Measurements from ENCODE around the gene RBM46. TPM values are rescaled to one million over a fixed set of nuclear protein-coding genes. Genes with fewer than 3 reads are reported as not detected.

The RBM46 gene
- total and polyA plus RNA-seq, 5 experiments from 2014 or later: not detected

DNA sequence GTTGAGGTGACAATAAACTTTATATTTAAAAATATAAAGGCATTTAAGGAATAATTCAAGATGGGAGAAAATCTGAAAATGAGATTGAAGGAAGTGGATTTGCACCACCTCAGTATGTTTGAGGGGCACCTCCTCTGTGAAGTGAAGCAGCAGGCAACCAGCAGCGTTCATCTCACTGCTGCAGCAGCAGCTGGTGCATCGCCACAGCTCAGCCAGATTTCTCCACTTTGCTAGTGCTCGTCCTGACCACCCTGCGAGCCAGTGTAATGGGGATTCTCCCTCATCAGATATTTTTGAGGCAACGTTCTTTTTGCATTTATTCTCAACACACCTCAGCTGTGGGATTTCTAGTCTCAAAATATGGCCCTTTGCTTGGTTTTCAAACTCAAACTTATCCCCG is 23.4 kb upstream of the RBM46 start:
- Mint-ChIP-seq H3K9me3 (no peaks in the 10 kb centered on the region), H3K27ac (no peak overlapping the region), H3K4me3 (no peak overlapping the region), H3K4me1 (no peaks in the 10 kb centered on the region), H3K36me3 (no peaks in the 10 kb centered on the region), H3K27me3 (peaks cover 2 to 22% (median 5%) of the 10 kb centered on the region in 5 donors)
- no peak for DNase-seq
- no peak for ATAC-seq
- POLR2A ChIA-PET: no interaction called here

- Mint-ChIP-seq H3K27me3 (peaks cover 4 to 21% (median 14%) of the 10 kb centered on the region in 5 donors), H3K36me3 (no peaks in the 10 kb centered on the region), H3K4me1 (no peaks in the 10 kb centered on the region), H3K9me3 (no peaks in the 10 kb centered on the region), H3K4me3 (no peak overlapping the region), H3K27ac (no peak overlapping the region)
- POLR2A ChIA-PET: no interaction called here
- no peak for DNase-seq
- no peak for ATAC-seq
These were observed 20.2 kb upstream of the RBM46 start for GRCh38 chr4:154760895-154761294.

DNA sequence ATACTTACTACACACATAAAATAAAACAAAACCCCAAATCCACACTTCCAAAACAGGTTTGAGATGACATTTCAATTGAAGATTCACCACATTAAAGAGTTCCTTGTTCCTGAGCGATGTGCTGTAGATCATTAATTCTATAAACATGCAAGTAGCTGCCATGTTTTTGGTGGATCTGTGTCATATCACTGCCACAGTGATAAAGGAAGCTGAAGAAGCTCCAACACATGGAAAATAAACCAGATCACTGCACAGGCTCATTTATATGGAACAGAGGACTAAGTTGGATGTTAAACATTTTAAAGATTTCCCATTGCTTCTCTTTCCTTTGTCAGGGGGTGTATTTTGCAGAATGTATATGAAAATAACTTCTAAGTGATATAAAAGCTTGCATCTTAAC is 2.8 kb upstream of the RBM46 start:
- peaks cover 0 to 22% (median 4%) of the 10 kb centered on the region in 9 donors for H3K9me3 Mint-ChIP-seq
- no peaks in the 10 kb centered on the region for H3K4me1 Mint-ChIP-seq
- POLR2A ChIA-PET: no interaction called here
- no peak overlapping the region for H3K4me3 Mint-ChIP-seq
- no peaks in the 10 kb centered on the region for H3K36me3 Mint-ChIP-seq
- ATAC-seq (no peak), DNase-seq (no peak)
- peaks cover 9 to 46% (median 21%) of the 10 kb centered on the region in 5 donors for H3K27me3 Mint-ChIP-seq
- no peak overlapping the region for H3K27ac Mint-ChIP-seq

DNA sequence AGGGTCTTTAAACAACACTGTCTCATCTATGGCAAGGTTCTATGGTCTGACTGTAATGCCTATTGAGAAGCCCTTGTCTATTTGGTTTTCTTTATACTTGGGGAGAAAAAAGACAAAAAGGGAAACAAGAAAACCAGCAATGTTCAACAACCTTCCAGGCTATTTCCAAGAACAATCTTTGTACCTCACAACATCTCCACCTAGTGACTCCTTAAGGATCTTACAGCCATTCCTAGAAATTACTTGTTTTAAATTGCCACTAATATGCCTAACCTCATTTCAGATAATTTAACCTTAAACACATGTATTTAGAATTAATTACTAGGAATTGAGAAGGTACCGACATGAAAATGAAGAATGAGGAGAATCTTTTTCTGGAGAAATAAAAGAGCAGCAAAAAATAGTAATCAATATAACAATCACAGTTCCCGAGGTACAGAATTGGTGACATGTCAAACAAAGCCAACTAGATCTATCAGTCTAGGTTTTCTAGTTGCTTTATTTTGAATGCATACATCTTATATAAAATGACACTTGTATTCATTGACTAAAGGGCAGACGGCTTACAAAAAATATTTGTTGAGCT is 1.6 kb upstream of the RBM46 start:
- H3K27me3 Mint-ChIP-seq: peaks cover 9 to 46% (median 25%) of the 10 kb centered on the region in 5 donors
- no peaks in the 10 kb centered on the region for H3K36me3 Mint-ChIP-seq
- H3K27ac Mint-ChIP-seq: no peak overlapping the region
- POLR2A ChIA-PET: no interaction called here
- no peaks in the 10 kb centered on the region for H3K4me1 Mint-ChIP-seq
- no peak overlapping the region for H3K4me3 Mint-ChIP-seq
- no peak for DNase-seq
- ATAC-seq: no peak
- peaks cover 0 to 22% (median 3%) of the 10 kb centered on the region in 9 donors for H3K9me3 Mint-ChIP-seq

- ATAC-seq (no peak), DNase-seq (no peak)
- no peak overlapping the region for H3K27ac Mint-ChIP-seq
- H3K4me1 Mint-ChIP-seq: no peaks in the 10 kb centered on the region
- no peaks in the 10 kb centered on the region for H3K36me3 Mint-ChIP-seq
- H3K4me3 Mint-ChIP-seq: no peak overlapping the region
- peaks cover 0 to 4% (median 0%) of the 10 kb centered on the region in 9 donors for H3K9me3 Mint-ChIP-seq
- peaks cover 7 to 36% (median 19%) of the 10 kb centered on the region in 5 donors for H3K27me3 Mint-ChIP-seq
- POLR2A ChIA-PET: no interaction called here
These were observed 866 bp downstream of the RBM46 start for GRCh38 chr4:154781983-154782293.

DNA sequence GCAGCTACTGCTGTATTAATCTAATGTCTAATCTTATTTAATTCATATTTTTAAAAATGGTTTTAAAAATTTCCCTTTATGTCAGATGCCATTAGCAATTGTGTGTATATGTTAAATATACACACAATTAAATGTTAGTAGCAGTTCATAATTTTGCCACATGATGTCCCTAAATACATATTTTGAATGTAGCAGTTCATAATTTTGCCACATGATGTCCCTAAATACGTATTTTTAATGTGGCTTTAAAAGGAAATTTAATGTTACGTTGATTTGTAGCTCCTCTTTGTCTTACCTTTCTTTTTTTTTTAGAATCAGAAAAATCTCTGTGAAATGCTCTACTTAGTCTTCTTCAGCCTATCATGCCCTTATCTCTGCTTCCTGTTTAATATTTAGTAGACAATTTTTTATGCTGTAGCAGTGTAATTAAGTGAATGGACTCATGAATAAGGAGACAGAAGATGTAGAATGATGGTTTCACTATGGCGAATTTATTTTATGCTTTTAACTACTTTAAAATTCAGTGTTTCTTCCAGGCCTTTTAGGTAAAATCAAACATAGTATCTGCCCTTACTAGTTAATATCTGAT is 26.1 kb downstream of the RBM46 start:
- ATAC-seq (no peak), DNase-seq (peak in 2 of 10 donors; percentile 0 to 10)
- POLR2A ChIA-PET: no interaction called here
- Mint-ChIP-seq H3K4me1 (peaks cover 0 to 4% (median 0%) of the 10 kb centered on the region in 4 donors), H3K4me3 (no peak overlapping the region), H3K27me3 (peaks cover 0 to 2% (median 0%) of the 10 kb centered on the region in 5 donors), H3K27ac (no peak overlapping the region), H3K9me3 (no peaks in the 10 kb centered on the region), H3K36me3 (no peaks in the 10 kb centered on the region)

DNA sequence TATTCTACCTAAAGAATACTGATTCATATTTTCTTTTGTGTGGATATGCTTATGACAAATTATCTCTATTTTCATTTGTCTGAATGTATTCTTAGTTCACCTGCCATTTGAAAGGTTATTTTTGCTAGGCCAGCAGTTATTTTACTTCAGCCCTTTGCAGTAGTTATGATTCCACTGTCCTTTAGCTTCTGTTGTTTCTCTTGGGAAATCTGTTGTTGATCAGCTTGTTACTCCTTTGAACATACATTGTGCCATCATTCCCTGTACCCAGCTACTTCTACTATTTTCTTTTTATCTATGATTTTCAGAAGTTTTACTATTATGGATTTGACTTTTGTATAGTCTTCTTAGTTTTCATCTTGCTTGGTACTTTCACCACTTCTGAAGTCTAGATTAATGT is 37.2 kb downstream of the RBM46 start:
- ATAC-seq: no peak
- H3K9me3 Mint-ChIP-seq: peaks cover 0 to 7% (median 0%) of the 10 kb centered on the region in 9 donors
- H3K4me1 Mint-ChIP-seq: no peaks in the 10 kb centered on the region
- no peak overlapping the region for H3K4me3 Mint-ChIP-seq
- no peak for DNase-seq
- no peak overlapping the region for H3K27ac Mint-ChIP-seq
- no peaks in the 10 kb centered on the region for H3K36me3 Mint-ChIP-seq
- POLR2A ChIA-PET: interaction anchor here (0.6 kb wide), 1 partner anchor 17 kb away, joined by 3 read pairs; no protein-coding TSS in a partner anchor
- H3K27me3 Mint-ChIP-seq: peaks cover 0 to 14% (median 3%) of the 10 kb centered on the region in 5 donors

GRCh38 chr4:154822775-154823174 is 41.7 kb downstream of the RBM46 start:
- no peak overlapping the region for H3K27ac Mint-ChIP-seq
- peaks cover 3 to 9% (median 4%) of the 10 kb centered on the region in 5 donors for H3K27me3 Mint-ChIP-seq
- DNase-seq: no peak
- H3K9me3 Mint-ChIP-seq: peaks cover 0 to 7% (median 0%) of the 10 kb centered on the region in 9 donors
- no peaks in the 10 kb centered on the region for H3K36me3 Mint-ChIP-seq
- no peak for ATAC-seq
- POLR2A ChIA-PET: no interaction called here
- no peak overlapping the region for H3K4me3 Mint-ChIP-seq
- H3K4me1 Mint-ChIP-seq: no peaks in the 10 kb centered on the region

DNA sequence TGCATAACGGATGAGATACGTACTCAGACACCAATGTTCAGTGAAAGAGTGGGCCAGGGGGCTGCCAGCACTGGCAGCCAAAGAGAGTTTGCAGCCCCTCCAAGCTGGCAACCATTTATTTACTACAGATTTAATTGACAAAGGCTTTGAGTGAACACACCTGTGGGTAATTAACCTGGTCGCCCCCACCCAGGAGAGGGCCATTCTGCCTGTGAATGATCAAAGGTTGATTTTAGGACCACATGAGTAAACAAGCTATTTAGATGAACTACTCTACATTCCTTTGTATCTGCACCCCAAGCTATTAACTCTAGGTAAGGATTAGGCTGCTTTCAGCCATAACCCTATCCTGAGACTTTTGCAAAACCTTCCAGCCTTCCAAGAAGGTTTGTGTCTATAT is 55.0 kb downstream of the RBM46 start:
- peaks cover 0 to 5% (median 0%) of the 10 kb centered on the region in 3 donors for H3K36me3 Mint-ChIP-seq
- ATAC-seq: no peak
- H3K27ac Mint-ChIP-seq: no peak overlapping the region
- DNase-seq: no peak
- H3K9me3 Mint-ChIP-seq: peaks cover 4 to 30% (median 20%) of the 10 kb centered on the region in 9 donors
- POLR2A ChIA-PET: no interaction called here
- H3K4me3 Mint-ChIP-seq: no peak overlapping the region
- H3K27me3 Mint-ChIP-seq: peaks cover 0 to 13% (median 0%) of the 10 kb centered on the region in 5 donors
- no peaks in the 10 kb centered on the region for H3K4me1 Mint-ChIP-seq

- Mint-ChIP-seq H3K9me3 (peaks cover 4 to 30% (median 16%) of the 10 kb centered on the region in 9 donors), H3K4me3 (no peak overlapping the region), H3K36me3 (peaks cover 0 to 5% (median 0%) of the 10 kb centered on the region in 3 donors), H3K4me1 (no peaks in the 10 kb centered on the region), H3K27me3 (peaks cover 0 to 13% (median 0%) of the 10 kb centered on the region in 5 donors), H3K27ac (no peak overlapping the region)
- DNase-seq: no peak
- POLR2A ChIA-PET: no interaction called here
- ATAC-seq: no peak
These were observed 55.4 kb downstream of the RBM46 start for GRCh38 chr4:154836513-154836912.

DNA sequence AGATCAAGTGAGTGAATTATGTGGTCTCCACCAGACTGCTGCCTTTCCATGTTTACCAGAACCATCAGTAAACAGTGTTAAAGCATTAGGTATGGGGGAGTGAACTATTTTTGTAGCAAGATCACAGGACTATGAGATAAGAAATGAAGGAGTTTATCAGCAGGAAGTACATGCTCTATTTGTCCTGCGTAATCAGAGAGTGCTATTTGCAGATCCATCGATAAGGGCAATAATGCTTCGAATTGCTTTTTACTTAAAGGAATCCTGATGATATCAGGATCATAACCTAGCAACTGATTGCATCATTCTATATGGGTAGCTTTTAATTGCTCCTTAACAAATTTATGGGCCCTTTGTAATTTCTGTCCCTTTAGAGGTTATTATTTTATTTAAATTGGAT is 57.1 kb downstream of the RBM46 start:
- POLR2A ChIA-PET: no interaction called here
- peaks cover 1 to 21% (median 9%) of the 10 kb centered on the region in 9 donors for H3K9me3 Mint-ChIP-seq
- peaks cover 0 to 5% (median 0%) of the 10 kb centered on the region in 3 donors for H3K36me3 Mint-ChIP-seq
- H3K27me3 Mint-ChIP-seq: peaks cover 0 to 9% (median 0%) of the 10 kb centered on the region in 5 donors
- no peaks in the 10 kb centered on the region for H3K4me1 Mint-ChIP-seq
- no peak for DNase-seq
- ATAC-seq: no peak
- no peak overlapping the region for H3K27ac Mint-ChIP-seq
- no peak overlapping the region for H3K4me3 Mint-ChIP-seq

DNA sequence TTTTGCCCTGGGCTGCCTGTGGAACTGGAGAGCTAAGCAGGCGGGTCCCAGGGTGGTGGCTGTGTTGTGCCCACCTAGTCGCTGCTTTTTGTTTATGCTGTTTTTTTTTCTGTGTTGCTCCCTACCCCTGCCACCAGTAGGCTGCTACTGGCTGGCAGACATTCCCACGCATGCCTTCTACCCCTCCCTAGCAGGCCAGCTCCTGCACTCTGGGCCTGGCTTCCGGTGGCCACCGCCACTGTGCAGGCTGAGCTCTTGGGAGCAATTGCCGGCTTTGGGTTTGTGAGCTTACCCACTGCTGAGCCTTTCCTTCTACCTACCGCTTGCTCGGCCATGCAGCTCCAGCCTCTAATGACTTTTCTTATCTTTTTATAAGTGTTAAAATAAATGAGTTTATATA is 57.6 kb downstream of the RBM46 start:
- POLR2A ChIA-PET: no interaction called here
- Mint-ChIP-seq H3K9me3 (peaks cover 1 to 16% (median 6%) of the 10 kb centered on the region in 9 donors), H3K36me3 (peaks cover 0 to 5% (median 0%) of the 10 kb centered on the region in 3 donors), H3K27ac (no peak overlapping the region), H3K4me3 (no peak overlapping the region), H3K27me3 (peaks cover 0 to 9% (median 0%) of the 10 kb centered on the region in 5 donors), H3K4me1 (no peaks in the 10 kb centered on the region)
- no peak for DNase-seq
- no peak for ATAC-seq

DNA sequence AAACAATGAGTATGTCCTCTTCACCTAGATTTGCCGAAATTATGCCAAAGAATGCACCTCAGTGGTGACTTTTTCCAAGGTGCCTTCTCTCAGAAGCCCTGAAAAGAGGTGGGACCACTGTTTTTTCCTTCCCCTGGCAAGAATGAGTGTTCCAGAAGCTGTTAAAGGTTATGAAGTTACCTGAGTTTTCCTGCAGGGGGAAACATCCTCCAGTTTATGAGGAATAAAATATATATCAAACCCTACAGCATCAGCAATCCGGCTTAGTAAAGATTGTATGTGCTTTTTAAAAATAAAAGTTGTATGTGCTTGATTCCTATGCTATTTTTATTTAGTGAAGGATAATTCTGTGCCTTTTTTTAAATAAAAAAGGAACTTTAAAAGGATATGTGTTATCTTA is 73.3 kb downstream of the RBM46 start:
- Mint-ChIP-seq H3K4me3 (no peak overlapping the region), H3K36me3 (no peaks in the 10 kb centered on the region), H3K27ac (no peak overlapping the region), H3K4me1 (no peaks in the 10 kb centered on the region), H3K9me3 (peaks cover 0 to 3% (median 0%) of the 10 kb centered on the region in 9 donors), H3K27me3 (peaks cover 1 to 19% (median 2%) of the 10 kb centered on the region in 5 donors)
- DNase-seq (no peak), ATAC-seq (no peak)
- POLR2A ChIA-PET: no interaction called here

DNA sequence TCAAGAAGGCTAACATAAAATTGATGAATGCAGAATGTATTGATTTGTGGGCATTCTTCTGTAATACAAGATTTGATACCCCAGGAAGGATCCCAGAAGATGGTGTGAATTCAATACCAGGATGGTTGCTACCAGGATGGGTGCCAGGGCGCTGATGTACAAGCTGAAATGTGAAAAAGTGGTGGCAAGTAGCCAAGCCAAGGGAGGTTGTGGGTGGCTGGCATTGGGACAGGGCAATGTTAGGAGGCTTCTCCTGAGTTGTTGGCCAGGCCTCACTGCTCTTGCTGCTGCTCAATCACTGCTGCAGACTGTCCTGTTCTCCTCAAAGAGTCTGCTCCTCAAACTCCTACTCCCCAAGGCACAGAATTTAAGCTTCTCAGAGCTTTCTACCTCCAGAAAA is 77.1 kb downstream of the RBM46 start:
- ATAC-seq: no peak
- POLR2A ChIA-PET: no interaction called here
- Mint-ChIP-seq H3K27me3 (peaks cover 0 to 5% (median 0%) of the 10 kb centered on the region in 5 donors), H3K4me1 (no peaks in the 10 kb centered on the region), H3K9me3 (peaks cover 0 to 13% (median 8%) of the 10 kb centered on the region in 9 donors), H3K36me3 (peaks cover 0 to 1% (median 0%) of the 10 kb centered on the region in 3 donors), H3K4me3 (no peak overlapping the region), H3K27ac (peak overlapping the region in 1 of 10 donors; percentile 30)
- DNase-seq: no peak
